ENCODE data around the gene RELB.

The RELB gene

DNA sequence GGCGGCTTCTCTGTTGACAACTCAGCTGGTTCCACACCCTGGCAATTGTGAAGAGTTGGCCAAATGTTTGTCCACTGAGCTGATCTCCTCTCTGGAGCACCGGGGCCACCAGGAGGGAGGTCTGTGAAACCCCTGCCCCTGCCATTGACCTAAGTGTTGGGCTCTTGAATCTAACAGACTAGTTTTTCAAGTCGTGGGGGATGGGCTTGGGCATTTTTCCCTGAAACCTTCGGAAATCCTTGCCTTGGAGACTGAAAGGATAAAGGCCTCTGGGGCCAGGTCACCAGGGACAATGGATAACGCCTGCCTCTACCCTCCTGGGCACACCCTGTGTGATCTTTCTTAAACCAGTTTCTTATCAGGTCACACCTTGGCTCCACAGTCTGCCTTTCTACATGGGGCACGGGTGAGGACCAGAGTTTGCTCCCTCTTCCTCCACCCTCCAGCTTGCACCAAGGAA lies 78.7 kb downstream of the RELB start:
- DNase-seq (ENCODE audit: low read depth) = no peak

GRCh38 chr19:45082170-45082569 lies 80.9 kb downstream of the RELB start:
- DNase-seq (ENCODE audit: low read depth) = no peak

- DNase-seq (ENCODE audit: low read depth) = no peak
Measured at GRCh38 chr19:45086480-45086879, 85.2 kb downstream of the RELB start.

DNA sequence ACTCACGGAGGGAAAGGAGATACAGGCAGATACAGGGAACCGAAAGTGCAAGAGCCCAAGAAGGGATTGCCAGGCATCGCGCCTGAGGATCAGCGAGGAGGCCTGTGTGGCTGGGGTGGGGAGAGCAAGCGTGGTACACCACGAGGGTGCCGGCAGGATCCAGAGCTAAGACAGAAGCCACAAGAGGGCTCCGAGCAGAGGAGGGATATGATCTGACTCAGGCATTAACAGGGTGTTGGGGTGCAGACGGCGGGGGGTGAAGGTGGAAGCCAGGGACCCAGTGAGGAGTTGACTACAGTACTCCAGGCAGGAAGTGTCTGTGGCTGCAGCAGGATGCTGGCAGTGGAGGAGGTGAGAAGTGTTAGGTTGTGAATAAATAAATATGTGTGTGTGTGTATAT lies 86.3 kb downstream of the RELB start:
- no peak for DNase-seq (ENCODE audit: low read depth)

Measured in stimulated activated CD4-positive, alpha-beta T cell treated with anti-CD3 and anti-CD28 coated beads, Interleukin-2, amount 100 ng/mL, for 4 hours (primary cell).